GM18951 (cell line): ENCODE results near the gene NECAB2.

ENCODE experiments used
- POLR2A ChIP-seq: IDR thresholded peaks from 4 replicates; pipeline ENCODE4 v1.6.1; 2011; ENCODE audit warnings: mild to moderate bottlenecking; ENCODE audit not compliant: insufficient read length, insufficient read depth; ENCODE audit errors: extremely low read depth
- in situ Hi-C: fragments of 300-500 bp; cut with MboI; formaldehyde crosslinking; loops from one replicate; pipeline ENCODE4 v1.12.0; 2022; ENCODE audit warnings: low sequenced_read_pairs, mixed read lengths, inconsistent platforms; ENCODE audit not compliant: unreplicated experiment

The NECAB2 gene

DNA sequence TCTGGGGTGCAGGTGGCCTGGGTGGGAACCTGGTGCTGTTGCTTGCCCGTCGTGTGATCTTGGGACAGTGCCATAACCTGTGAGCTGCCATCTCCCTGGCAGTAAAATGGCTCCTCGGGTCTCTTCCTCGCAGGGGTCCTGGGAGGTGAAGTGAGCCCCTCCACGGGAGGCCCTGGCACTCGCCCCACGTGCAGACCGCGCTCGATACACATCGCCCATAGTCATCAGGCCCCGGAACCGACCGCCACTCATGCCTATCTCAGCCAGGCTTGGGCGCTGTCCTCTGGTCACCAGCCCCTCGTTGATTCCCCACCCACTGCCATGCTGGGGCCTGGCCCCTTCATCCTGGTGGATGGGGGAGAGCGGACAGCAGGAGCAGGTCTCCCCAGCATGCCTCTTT is 36.5 kb upstream of the NECAB2 start:
- in situ Hi-C loops, result no loop called here
- TF ChIP-seq POLR2A, result no peak

DNA sequence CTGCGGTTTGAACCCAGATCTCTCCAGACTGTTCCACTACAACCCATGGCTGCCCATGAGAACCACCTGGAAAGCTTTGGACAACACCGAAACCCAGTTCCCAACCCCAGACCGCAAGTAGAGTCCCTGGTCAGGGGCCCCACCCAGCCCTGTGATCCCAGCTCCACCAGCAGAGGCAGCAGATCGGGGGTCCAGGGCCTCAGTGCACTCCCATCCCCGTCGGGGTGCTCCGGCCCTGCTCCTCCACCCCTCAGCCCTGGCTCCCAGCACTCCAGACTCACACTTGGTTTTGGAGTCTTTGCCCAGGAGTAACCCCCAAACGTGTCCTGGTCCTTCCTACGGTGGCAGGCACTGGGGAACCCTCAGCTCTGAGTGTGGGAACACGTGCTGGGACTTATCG is 35.7 kb upstream of the NECAB2 start:
- TF ChIP-seq POLR2A, result no peak
- in situ Hi-C loops, result no loop called here

DNA sequence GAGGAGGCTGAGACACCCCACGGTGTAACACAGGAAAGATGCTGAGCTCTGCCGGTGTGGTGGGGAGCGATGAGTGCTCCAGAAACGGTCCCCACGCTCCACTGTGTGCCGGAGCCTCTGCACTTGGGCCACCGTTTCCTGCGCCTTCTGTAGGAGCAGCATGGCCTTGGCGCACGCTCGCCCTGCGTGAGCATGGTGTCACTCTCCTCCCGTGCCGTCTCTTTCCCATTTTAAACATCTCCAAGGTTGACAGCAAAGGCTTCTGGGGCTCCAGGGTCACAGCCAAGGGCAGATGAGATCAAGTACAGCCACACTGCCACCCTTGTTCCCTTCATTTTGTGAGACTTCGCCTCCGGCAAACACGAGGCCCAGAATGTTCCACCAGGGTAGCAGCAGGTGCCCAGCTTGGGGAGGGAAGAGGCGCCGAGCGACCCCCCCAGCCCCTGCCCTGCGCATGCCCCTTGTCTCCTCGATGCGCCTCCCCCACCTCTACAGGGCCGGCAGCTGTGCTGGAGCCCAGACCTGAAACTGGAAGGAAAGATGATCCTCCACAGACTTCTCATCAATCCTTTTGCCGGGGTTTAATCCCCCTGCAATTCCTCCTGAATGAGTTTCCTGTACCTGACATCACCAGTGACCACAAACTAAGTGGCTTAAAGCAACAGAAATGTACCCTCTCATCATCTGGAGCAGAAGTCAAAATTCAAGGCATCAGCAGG is 34.9 kb upstream of the NECAB2 start:
- in situ Hi-C loops, result no loop called here
- no peak for TF ChIP-seq POLR2A

DNA sequence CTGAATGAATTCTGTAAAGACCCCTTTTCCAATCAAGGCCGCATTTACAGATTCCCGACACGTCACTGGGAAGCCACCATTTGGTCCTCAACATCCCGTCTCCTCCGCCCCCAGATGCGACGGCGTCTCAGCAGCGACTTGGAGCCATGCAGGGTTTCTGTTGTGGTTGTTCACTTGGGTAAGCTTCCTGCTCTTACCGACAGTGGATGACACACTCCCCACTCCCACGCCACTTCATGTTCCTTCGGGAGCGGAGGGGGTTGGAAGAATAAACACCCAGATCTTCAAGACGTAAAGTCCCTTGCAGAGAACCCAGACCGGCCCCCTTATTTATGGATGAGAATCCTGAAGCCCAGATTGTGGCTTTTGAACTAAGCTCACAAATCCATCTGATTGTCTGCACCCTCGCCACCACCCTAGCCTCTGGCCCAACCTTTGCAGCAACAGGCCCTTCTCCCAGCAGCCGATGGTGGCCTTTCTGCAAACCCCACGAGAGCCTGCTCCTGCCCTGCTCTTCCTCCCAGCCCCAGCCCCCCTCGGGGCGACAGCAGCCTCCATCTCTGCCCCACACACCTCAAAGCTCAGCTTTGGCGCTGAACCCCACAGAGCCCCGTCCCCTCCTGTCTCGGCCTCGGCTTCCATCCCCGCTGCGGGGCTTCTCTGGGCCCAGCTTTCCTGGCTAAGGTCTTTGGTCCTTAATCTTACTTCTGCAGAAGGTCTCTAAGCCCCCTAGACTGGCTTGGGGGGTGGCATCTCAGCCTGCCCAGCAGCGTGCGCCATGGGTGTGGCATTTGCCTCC is 34.0 kb upstream of the NECAB2 start:
- TF ChIP-seq POLR2A, result no peak
- in situ Hi-C loops, result no loop called here

DNA sequence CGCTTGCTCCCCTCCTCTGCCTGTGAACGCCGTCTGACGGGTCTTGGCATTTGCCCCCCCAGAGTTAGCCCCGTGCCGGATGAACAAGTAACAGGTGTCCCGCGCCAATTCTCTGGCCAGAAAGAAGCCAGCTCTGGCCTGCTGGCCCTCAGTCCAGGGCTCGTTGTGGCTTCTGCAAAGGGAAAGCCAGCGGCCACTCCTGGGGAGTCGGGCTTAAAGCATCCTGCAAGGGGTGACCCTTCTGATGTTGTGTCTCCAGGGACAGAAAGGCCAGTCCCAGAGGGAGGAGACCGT is 33.4 kb upstream of the NECAB2 start:
- TF ChIP-seq POLR2A, result no peak
- in situ Hi-C loops, result no loop called here

DNA sequence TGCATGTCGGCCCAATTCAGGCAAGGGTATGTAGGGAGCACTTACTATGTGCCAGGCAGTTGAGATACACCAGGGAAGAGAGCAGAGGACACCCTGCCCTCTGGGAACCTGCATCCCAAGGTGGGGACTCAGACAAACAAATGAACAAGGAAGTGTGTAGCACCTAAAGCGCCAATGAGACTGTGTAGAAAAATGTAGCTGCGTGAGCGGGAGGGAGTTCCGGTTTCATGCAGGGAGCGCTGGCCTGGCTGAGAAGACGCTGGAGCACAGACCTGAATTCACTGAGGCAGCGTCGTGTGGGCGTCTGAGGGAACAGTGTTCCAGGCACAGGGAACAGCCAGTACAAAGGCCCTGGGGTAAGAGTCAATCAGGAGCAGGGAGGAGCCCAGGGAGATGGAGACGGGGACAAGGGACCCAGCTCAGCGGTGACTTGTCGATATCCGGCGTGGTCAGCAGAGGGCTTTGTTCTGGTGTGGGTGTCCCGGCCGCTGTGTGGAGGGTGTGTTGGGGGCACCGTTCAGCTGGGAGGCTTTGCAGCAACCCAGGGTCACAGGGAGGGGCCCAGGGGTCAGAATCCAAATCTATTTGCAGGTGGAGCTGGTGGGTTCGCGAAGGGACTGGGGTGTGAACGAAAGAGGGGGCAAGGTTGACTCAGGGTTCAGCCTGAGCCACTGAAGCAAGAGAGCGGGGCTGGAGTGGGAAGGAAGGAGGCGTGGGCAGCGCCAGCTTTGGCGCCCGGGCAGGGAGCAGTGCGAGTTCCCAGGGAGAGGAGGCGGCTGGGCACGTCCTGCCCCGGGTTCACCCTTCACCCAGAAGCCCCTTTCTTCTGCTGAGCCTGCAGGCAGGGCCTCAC is 32.8 kb upstream of the NECAB2 start:
- no peak for TF ChIP-seq POLR2A
- in situ Hi-C loops, result no loop called here

DNA sequence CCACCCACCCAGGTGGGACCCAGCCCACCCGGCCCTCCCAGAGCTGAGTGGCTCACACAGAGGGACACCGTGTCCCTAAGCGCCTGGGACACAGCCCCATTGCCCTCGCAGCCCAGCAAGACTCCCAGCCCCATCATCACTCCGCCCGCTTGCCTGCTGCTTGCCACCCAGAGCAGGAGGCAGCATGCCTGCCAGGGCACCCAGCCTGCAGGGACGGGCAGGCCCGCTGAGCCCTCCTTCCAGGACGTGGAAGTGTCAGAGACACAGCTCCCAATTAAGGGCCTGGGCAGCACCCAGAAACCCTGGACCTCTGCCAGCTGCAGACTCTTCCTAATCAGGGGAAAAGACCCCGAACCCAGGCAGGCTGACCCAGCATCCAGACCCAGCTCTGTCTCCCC is 32.2 kb upstream of the NECAB2 start:
- TF ChIP-seq POLR2A, result no peak
- in situ Hi-C loops, result no loop called here

DNA sequence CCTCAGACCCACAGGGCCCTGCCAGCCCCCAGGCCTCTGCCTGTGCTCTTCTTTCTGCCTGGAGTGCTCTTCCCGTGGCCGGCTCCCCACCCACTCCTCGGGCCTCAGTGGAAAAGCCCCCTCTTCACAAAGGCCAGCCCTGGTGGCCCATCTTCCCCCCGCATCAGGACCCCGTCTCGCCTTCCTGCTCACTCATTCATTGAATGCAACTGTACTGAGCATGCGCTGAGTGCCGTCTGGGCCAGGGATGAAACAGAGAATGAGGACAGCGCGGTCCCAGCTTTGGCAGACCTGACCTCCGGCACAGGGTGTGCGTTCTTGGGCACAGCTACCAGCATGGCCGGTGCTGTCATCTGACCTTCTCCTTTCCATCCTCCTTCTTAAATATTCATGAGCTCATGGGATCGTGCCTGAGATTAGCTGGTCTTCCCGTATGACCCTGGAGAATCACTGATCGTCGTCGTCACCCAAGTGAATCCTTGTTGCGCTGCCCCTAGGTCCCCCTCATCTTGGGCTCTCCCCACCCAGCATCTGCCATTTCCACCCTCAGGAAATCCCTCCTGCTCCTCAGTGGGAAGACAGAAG is 31.4 kb upstream of the NECAB2 start:
- no peak for TF ChIP-seq POLR2A
- in situ Hi-C loops, result no loop called here

DNA sequence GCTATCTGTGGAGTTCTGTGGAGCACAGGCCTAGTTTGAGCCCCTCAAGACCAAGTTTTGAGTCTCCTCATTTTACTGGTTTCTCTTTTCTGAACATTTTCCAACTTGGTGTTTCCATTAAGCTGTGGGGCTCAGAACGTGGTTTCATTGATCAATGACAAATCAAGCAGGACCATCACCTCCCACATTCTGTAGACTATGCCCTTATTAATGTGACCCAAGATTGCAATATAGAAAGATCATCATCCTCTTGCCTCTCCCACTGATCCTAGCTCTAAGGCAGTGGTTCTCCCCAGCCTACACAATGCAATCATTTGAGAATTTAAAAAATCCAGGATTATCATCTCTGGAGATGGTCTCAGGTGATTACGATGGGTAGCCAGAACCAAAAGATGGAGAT is 30.8 kb upstream of the NECAB2 start:
- no peak for TF ChIP-seq POLR2A
- in situ Hi-C loops, result no loop called here

DNA sequence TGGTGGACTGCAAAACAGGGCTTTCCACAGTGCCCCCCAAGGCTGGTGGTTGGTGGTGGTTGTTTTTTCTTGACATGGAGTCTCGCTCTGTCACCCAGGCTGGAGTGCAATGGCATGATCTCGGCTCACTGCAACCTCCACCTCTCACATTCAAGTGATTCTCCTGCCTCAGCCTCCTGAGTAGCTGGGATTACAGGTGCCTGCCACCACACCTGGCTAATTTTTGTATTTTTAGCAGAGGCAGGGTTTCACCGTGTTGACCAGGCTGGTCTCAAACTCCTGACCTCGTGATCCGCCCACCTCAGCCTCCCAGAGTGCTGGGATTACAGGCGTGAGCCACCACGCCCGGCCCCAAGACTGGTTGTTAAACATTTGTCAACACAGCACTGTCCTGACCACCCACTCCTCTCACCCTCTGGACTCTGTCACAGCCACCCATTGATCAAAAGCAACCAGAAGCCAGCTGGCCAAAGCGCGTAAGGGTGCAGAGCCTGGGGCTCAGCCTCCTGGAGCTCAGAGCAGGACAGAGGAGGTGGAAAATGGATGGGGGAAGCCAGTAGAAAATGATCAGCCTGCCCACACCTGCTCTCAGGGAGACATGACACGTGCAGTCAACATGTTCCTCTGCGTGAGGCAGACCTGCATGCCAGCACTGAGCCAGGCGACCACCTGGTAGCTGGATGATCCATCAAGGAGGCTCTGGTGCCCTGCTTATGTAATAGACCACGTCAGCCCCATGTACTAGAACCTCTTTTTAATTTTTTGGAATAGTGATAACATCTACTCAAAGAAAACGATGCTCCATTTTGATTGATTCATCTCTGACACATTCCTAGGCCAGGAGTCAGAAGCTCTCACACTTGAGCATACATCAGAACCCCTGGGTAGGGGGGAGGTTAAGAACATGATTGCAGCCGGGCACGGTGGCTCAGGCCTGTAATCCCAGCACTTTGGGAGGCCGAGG is 29.8 kb upstream of the NECAB2 start:
- in situ Hi-C loops, result no loop called here
- no peak for TF ChIP-seq POLR2A

DNA sequence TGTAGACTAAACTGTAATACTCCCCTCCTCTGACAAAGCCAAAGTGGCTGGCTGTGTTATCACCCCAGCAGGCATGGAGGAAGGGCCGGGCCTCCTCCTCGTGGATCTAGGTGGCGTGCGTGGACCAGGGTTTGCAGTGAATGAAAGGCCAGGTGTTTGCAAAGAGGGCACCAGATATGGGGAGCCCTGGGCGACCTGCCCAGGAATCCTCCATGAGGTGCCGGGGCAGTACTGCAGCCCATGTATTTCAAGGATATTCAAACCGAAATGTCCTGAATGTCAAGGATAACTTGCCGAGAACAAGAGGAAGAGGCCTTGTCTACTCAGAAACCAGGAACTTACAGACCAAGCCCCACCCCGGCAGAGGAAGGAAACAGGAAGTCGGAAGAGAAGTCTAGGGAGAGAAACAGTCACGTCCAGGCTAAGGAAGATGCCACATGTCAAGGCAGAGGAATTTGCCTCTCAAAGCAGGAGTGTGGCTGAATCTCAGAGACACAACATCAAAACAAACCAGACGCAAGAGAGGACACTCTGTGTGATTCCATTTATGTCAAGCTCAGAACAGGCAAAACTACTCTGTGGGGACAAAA is 28.7 kb upstream of the NECAB2 start:
- no peak for TF ChIP-seq POLR2A
- in situ Hi-C loops, result no loop called here

DNA sequence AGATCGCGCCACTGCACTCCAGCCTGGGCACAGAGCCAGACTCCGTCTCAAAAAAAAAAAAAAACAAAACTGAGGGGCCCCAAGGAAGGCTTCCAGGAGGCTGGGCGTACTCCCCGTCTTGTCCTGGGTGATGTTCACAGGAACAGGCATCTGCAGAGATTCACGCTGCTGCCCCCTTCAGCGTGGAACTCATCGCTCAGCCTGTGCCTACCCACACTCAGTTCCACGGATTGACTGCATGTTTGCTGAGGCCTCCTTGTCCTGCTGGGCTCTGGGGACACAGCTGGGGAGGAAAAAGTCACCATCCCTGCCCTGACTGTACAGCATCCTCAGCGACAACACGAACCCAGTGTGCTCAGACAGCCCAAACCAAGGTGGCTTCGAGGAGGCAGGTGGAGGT is 27.9 kb upstream of the NECAB2 start:
- in situ Hi-C loops, result no loop called here
- TF ChIP-seq POLR2A, result no peak
